SH-SY5Y (cell line): ENCODE results near the gene WNT8A.
A peak's percentile ranks its signal among the peaks of the same experiment; 100 is the strongest.

Experiments
- GATA2 ChIP-seq: IDR thresholded peaks from 2 replicates; pipeline ENCODE4 v1.6.1; 2011; ENCODE audit warnings: mild to moderate bottlenecking, low read depth, low read length
- GATA3 ChIP-seq: IDR thresholded peaks from 2 replicates; pipeline ENCODE4 v1.6.1; 2011; ENCODE audit warnings: low read depth, mild to moderate bottlenecking, low read length, moderate library complexity

DNA sequence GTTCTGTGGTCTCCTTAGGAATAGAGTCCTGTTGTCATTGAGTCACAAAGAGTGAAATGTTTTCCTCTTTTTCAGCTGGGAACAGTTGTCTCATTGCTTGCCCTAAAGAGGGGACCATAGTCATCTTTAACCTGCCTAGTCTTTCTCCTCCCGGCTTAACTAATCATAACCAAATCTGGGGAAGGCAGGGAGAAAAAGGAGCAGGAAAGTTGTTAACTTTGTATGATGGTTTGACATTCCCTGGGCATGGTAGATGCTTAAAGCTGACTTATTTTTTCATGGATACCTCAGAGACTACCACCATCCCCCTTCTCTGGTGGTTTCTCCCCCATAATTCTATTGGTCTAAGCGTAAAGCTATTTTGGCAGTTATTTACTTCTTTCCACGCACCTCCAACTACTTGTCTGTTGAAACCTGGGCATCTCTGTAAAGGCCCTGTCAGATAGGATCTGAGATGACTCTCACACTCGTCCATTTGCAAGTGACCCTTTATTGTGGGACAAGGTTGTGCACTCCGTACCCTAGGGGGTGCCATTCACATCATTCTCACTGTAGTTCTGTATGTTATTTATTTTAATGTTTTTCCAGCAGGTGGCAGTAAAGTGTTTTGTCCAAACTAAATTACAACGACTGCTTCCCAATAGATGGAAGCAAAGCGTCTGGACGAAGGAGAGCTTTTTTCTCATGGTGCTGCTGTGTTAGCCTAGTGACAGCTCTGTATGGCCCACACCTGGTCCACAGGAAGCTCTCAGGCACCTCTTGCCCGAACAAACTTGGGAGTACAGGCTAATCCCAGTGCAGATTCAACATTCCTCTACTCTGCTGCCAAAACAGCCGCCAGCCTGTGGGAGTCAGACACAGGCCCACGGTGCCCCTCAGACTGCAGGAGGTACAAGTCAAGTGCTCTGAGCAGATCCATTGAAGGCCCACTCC lies 48.0 kb upstream of the WNT8A start:
- TF ChIP-seq GATA3 (no peak), GATA2 (peak; percentile 52; the same call in 1 of the 2 replicates)
